ENCODE measurements around the gene RAI14.
A peak's percentile ranks its signal among the peaks of the same experiment; 100 is the strongest.

Gene RAI14

DNA sequence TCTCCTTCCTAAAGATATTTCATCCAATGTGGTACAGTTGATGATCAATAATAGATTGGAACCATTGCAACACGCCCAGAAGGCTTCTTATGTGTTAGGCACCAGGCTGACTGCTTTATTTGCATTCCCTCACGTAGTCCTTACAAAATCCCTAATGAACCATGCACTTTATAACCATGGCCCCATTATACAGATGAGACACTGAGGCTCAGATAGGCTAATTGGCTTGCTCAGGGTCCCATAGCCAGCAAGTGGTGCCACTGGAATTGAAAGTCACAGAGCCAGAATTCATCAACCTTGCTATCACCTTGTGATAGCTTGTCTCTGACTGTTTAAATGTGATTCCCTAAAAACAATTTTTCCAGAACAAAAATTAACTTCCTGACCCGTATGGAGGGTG is 27.8 kb upstream of the RAI14 start:
- Histone ChIP-seq H4K91ac (ENCODE audit: low read depth, low read length) (no peak overlapping the region), H3K23ac (ENCODE audit: low read length) (no peak overlapping the region), H3K4me3 (ENCODE audit: low read depth, low read length) (no peak overlapping the region), H3K9me3 (ENCODE audit: insufficient read depth, low read depth, low read length) (no peaks in the 10 kb centered on the region), H3K4me2 (ENCODE audit: low read length) (no peak overlapping the region), H2BK5ac (ENCODE audit: low read depth, low read length, poor library complexity) (no peak overlapping the region), H3K14ac (ENCODE audit: low read length) (no peak overlapping the region), H3K9ac (ENCODE audit: low read length) (no peak overlapping the region), H3K4ac (ENCODE audit: low read depth, low read length) (no peak overlapping the region), H3K36me3 (ENCODE audit: control insufficient read depth in 1 of 2, insufficient read depth in 2 of 2, low read length in 2 of 2) (no peaks in the 10 kb centered on the region), H3K4me1 (ENCODE audit: control insufficient read depth in 1 of 2, insufficient read depth in 2 of 2, low read length in 2 of 2) (peaks cover 2 to 4% of the 10 kb centered on the region in 2 experiments), H4K8ac (ENCODE audit: low read depth, low read length) (no peak overlapping the region), H3K79me2 (ENCODE audit: control insufficient read depth, insufficient read depth, low read length, poor library complexity) (no peaks in the 10 kb centered on the region), H4K12ac (ENCODE audit: low read depth, low read length) (no peak overlapping the region), H2AFZ (ENCODE audit: insufficient read depth, low read length, poor library complexity) (no peak overlapping the region), H2AK5ac (ENCODE audit: low read length) (no peak overlapping the region), H3K27ac (ENCODE audit: low read depth, low read length) (no peak overlapping the region), H2BK120ac (ENCODE audit: insufficient read depth, low read length, poor library complexity) (no peak overlapping the region), H3K79me1 (ENCODE audit: low read length) (peaks cover 5% of the 10 kb centered on the region), H2BK12ac (ENCODE audit: low read length) (peak overlapping the region; percentile 13), H3K18ac (ENCODE audit: low read length) (no peak overlapping the region), H3K27me3 (ENCODE audit: insufficient read depth, low read length) (no peaks in the 10 kb centered on the region)
- no CpG with 5 or more reads among the region's 3 CpGs for WGBS (ENCODE audit: extremely low coverage, insufficient coverage, insufficient read length)
- no peak for DNase-seq

DNA sequence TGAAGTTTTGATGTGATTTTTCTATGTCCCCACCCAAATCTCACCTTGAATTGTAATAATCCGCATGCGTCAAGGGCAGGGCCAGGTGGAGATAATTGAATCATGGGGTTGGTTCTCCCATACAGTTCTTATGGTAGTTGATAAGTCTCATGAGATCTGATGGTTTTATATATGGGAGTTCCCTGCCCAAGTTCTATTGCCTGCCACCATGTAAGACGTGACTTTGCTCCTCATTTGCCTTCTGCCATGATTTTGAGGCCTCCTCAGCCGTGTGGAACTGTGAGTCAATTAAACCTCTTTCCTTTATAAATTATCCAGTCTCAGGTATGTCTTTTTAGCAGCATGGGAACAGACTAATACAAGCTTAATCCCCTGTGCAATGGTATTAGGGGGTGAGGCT is 25.5 kb upstream of the RAI14 start:
- no peak overlapping the region for H3K18ac ChIP-seq (ENCODE audit: low read length)
- H3K4me2 ChIP-seq (ENCODE audit: low read length), result no peak overlapping the region
- H2AFZ ChIP-seq (ENCODE audit: insufficient read depth, low read length, poor library complexity), result no peak overlapping the region
- no peak overlapping the region for H4K91ac ChIP-seq (ENCODE audit: low read depth, low read length)
- H3K9ac ChIP-seq (ENCODE audit: low read length), result no peak overlapping the region
- H4K8ac ChIP-seq (ENCODE audit: low read depth, low read length), result no peak overlapping the region
- no peak overlapping the region for H2BK5ac ChIP-seq (ENCODE audit: low read depth, low read length, poor library complexity)
- no peak overlapping the region for H3K27ac ChIP-seq (ENCODE audit: low read depth, low read length)
- no peak overlapping the region for H2AK5ac ChIP-seq (ENCODE audit: low read length)
- H3K79me2 ChIP-seq (ENCODE audit: control insufficient read depth, insufficient read depth, low read length, poor library complexity), result no peaks in the 10 kb centered on the region
- no peak overlapping the region for H3K4ac ChIP-seq (ENCODE audit: low read depth, low read length)
- no peaks in the 10 kb centered on the region for H3K9me3 ChIP-seq (ENCODE audit: insufficient read depth, low read depth, low read length)
- no peak overlapping the region for H2BK120ac ChIP-seq (ENCODE audit: insufficient read depth, low read length, poor library complexity)
- H3K36me3 ChIP-seq (ENCODE audit: control insufficient read depth in 1 of 2, insufficient read depth in 2 of 2, low read length in 2 of 2), result no peaks in the 10 kb centered on the region
- H3K4me1 ChIP-seq (ENCODE audit: control insufficient read depth in 1 of 2, insufficient read depth in 2 of 2, low read length in 2 of 2), result peaks cover 2 to 4% of the 10 kb centered on the region in 2 experiments
- H3K14ac ChIP-seq (ENCODE audit: low read length), result no peak overlapping the region
- no peak overlapping the region for H4K12ac ChIP-seq (ENCODE audit: low read depth, low read length)
- no CpG with 5 or more reads among the region's 4 CpGs for WGBS (ENCODE audit: extremely low coverage, insufficient coverage, insufficient read length)
- H3K4me3 ChIP-seq (ENCODE audit: low read depth, low read length), result no peak overlapping the region
- H3K23ac ChIP-seq (ENCODE audit: low read length), result no peak overlapping the region
- peaks cover 5% of the 10 kb centered on the region for H3K79me1 ChIP-seq (ENCODE audit: low read length)
- H3K27me3 ChIP-seq (ENCODE audit: insufficient read depth, low read length), result no peaks in the 10 kb centered on the region
- no peak for DNase-seq
- no peak overlapping the region for H2BK12ac ChIP-seq (ENCODE audit: low read length)

DNA sequence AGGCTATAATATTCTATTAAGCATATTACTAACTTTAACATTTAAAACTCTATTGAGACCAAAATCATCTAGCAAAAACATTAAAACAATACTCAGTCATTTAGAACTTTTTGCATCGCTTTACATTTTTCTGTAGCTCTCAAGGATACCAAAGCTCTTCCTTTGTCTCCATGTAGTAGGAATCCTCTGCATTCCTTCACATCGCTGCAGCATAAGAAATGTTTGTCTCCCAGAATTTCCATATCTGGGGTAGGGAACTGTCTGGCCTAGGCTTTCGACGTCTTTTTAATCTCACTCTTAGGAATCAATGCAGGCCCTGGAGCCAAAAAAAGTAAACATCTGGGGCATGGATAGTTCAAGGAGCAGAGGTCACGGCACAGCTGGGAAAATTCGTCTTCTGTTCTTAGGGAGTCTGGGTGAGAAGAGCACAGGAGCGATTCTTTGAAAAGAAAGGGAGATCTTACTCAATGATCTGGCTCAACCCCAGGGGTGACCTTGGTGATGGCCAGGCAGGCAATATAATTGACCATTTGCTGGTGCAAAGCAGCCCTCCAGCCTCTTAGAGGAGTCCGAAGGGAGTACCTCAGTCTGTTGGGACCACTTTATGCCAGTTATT is 23.2 kb upstream of the RAI14 start:
- Histone ChIP-seq H3K9ac (ENCODE audit: low read length) (no peak overlapping the region), H3K4me1 (ENCODE audit: control insufficient read depth in 1 of 2, insufficient read depth in 2 of 2, low read length in 2 of 2) (peaks cover 0 to 2% of the 10 kb centered on the region in 2 experiments), H3K79me1 (ENCODE audit: low read length) (peaks cover 3% of the 10 kb centered on the region), H2BK12ac (ENCODE audit: low read length) (no peak overlapping the region), H3K4ac (ENCODE audit: low read depth, low read length) (no peak overlapping the region), H3K18ac (ENCODE audit: low read length) (no peak overlapping the region), H3K9me3 (ENCODE audit: insufficient read depth, low read depth, low read length) (no peaks in the 10 kb centered on the region), H3K27ac (ENCODE audit: low read depth, low read length) (peak overlapping the region; percentile 37), H4K12ac (ENCODE audit: low read depth, low read length) (no peak overlapping the region), H3K79me2 (ENCODE audit: control insufficient read depth, insufficient read depth, low read length, poor library complexity) (no peaks in the 10 kb centered on the region), H3K4me2 (ENCODE audit: low read length) (no peak overlapping the region), H2BK5ac (ENCODE audit: low read depth, low read length, poor library complexity) (no peak overlapping the region), H2AFZ (ENCODE audit: insufficient read depth, low read length, poor library complexity) (no peak overlapping the region), H3K23ac (ENCODE audit: low read length) (no peak overlapping the region), H4K8ac (ENCODE audit: low read depth, low read length) (no peak overlapping the region), H2AK5ac (ENCODE audit: low read length) (no peak overlapping the region), H3K27me3 (ENCODE audit: insufficient read depth, low read length) (no peaks in the 10 kb centered on the region), H4K91ac (ENCODE audit: low read depth, low read length) (no peak overlapping the region), H3K4me3 (ENCODE audit: low read depth, low read length) (no peak overlapping the region), H3K36me3 (ENCODE audit: control insufficient read depth in 1 of 2, insufficient read depth in 2 of 2, low read length in 2 of 2) (no peaks in the 10 kb centered on the region), H2BK120ac (ENCODE audit: insufficient read depth, low read length, poor library complexity) (no peak overlapping the region), H3K14ac (ENCODE audit: low read length) (no peak overlapping the region)
- DNase-seq, result no peak
- no CpG with 5 or more reads among the region's 8 CpGs for WGBS (ENCODE audit: extremely low coverage, insufficient coverage, insufficient read length)

DNA sequence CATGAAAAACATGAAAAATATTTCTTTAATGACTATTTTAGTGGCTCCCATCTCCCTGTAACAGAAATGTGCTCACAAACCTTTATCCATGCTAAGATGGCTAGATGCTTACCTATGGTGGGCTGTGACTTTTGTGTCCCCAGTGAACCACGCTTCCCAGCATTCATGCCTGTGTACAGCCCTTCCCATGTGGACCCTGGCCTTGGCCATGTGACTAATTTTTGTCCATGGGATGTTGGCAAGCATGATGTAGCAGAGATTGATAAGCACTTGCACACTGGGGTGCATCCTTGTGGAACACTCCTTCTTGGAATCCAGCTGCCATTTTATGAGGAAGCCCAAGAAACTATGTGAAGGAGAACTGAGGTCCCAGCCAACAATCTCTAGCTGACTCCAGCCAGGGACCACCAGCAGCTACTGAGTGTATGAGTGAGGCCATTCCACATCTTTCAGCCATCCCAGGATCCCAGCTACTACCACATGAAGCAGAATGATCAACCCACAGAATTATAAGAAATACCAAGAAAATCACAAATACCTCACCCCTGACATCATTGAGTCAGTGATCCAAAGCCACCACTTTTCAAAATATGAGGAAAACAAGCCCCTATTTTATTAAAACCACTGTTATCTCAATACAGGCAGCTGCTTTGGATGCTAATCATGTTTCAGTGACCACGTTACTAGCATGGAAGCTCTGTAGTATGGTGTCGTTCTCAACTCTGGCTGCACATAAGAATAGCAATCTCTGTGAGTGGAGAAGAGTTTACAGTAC is 16.1 kb upstream of the RAI14 start:
- peak; percentile 69 to 94 for DNase-seq
- no CpG with 5 or more reads among the region's 3 CpGs for WGBS (ENCODE audit: extremely low coverage, insufficient coverage, insufficient read length)
- H3K9me3 ChIP-seq (ENCODE audit: insufficient read depth, low read depth, low read length), result peaks cover 1% of the 10 kb centered on the region
- no peaks in the 10 kb centered on the region for H3K36me3 ChIP-seq (ENCODE audit: control insufficient read depth in 1 of 2, insufficient read depth in 2 of 2, low read length in 2 of 2)
- no peak overlapping the region for H3K18ac ChIP-seq (ENCODE audit: low read length)
- no peaks in the 10 kb centered on the region for H3K79me1 ChIP-seq (ENCODE audit: low read length)
- H2BK12ac ChIP-seq (ENCODE audit: low read length), result no peak overlapping the region
- H3K14ac ChIP-seq (ENCODE audit: low read length), result no peak overlapping the region
- H2BK120ac ChIP-seq (ENCODE audit: insufficient read depth, low read length, poor library complexity), result no peak overlapping the region
- H3K23ac ChIP-seq (ENCODE audit: low read length), result no peak overlapping the region
- no peak overlapping the region for H3K4me2 ChIP-seq (ENCODE audit: low read length)
- H3K4me3 ChIP-seq (ENCODE audit: low read depth, low read length), result no peak overlapping the region
- no peaks in the 10 kb centered on the region for H3K4me1 ChIP-seq (ENCODE audit: control insufficient read depth in 1 of 2, insufficient read depth in 2 of 2, low read length in 2 of 2)
- H2AK5ac ChIP-seq (ENCODE audit: low read length), result no peak overlapping the region
- no peaks in the 10 kb centered on the region for H3K27me3 ChIP-seq (ENCODE audit: insufficient read depth, low read length)
- peak overlapping the region; percentile 40 for H4K91ac ChIP-seq (ENCODE audit: low read depth, low read length)
- H2AFZ ChIP-seq (ENCODE audit: insufficient read depth, low read length, poor library complexity), result no peak overlapping the region
- H4K8ac ChIP-seq (ENCODE audit: low read depth, low read length), result no peak overlapping the region
- H3K27ac ChIP-seq (ENCODE audit: low read depth, low read length), result no peak overlapping the region
- no peak overlapping the region for H3K9ac ChIP-seq (ENCODE audit: low read length)
- no peaks in the 10 kb centered on the region for H3K79me2 ChIP-seq (ENCODE audit: control insufficient read depth, insufficient read depth, low read length, poor library complexity)
- no peak overlapping the region for H3K4ac ChIP-seq (ENCODE audit: low read depth, low read length)
- no peak overlapping the region for H2BK5ac ChIP-seq (ENCODE audit: low read depth, low read length, poor library complexity)
- H4K12ac ChIP-seq (ENCODE audit: low read depth, low read length), result no peak overlapping the region

All from trophoblast cell (in vitro differentiated cells and primary cell).